ENCODE data around the gene RAD51AP2. TPM values are rescaled to one million over a fixed set of nuclear protein-coding genes. Genes with fewer than 3 reads are reported as not detected.

RAD51AP2 gene
- total RNA-seq, 1 donor from 2014 or later = 0.23 TPM

- Mint-ChIP-seq H3K4me3 (no peak overlapping the region), H3K27me3 (ENCODE audit: low read depth) (peaks cover 44% of the 10 kb centered on the region)
These were observed 15.3 kb upstream of the RAD51AP2 start for GRCh38 chr2:17533546-17533945.

GRCh38 chr2:17529771-17530170 lies 11.5 kb upstream of the RAD51AP2 start:
- Mint-ChIP-seq H3K36me3 (ENCODE audit: low read depth) (no peaks in the 10 kb centered on the region), H3K27me3 (ENCODE audit: low read depth) (peaks cover 16% of the 10 kb centered on the region), H3K4me3 (no peak overlapping the region), H3K27ac (ENCODE audit: unreplicated experiment) (no peak overlapping the region), H3K4me1 (no peaks in the 10 kb centered on the region), H3K9me3 (no peaks in the 10 kb centered on the region)
- no peak for DNase-seq (ENCODE audit: low read depth, low spot score)
- no peak for TF ChIP-seq CTCF (conservative IDR thresholded peaks at IDR 0.05)

More at GRCh38 chr2:17533546-17533945, 15.3 kb upstream of the RAD51AP2 start:
- Mint-ChIP-seq H3K36me3 (ENCODE audit: low read depth) (no peaks in the 10 kb centered on the region), H3K27ac (ENCODE audit: unreplicated experiment) (no peak overlapping the region), H3K9me3 (no peaks in the 10 kb centered on the region), H3K4me1 (no peaks in the 10 kb centered on the region)
- DNase-seq (ENCODE audit: low read depth, low spot score) = no peak
- TF ChIP-seq CTCF (conservative IDR thresholded peaks at IDR 0.05) = no peak

- peaks cover 16% of the 10 kb centered on the region for H3K4me1 Mint-ChIP-seq
- DNase-seq (ENCODE audit: low read depth, low spot score) = no peak
- TF ChIP-seq CTCF (conservative IDR thresholded peaks at IDR 0.05) = no peak
- H3K9me3 Mint-ChIP-seq = no peaks in the 10 kb centered on the region
- peaks cover 7% of the 10 kb centered on the region for H3K27me3 Mint-ChIP-seq (ENCODE audit: low read depth)
- H3K4me3 Mint-ChIP-seq = no peak overlapping the region
- no peaks in the 10 kb centered on the region for H3K36me3 Mint-ChIP-seq (ENCODE audit: low read depth)
- no peak overlapping the region for H3K27ac Mint-ChIP-seq (ENCODE audit: unreplicated experiment)
These were observed 4.1 kb upstream of the RAD51AP2 start for GRCh38 chr2:17522303-17522702.

- Mint-ChIP-seq H3K27ac (ENCODE audit: unreplicated experiment) (no peak overlapping the region), H3K27me3 (ENCODE audit: low read depth) (peaks cover 2% of the 10 kb centered on the region), H3K9me3 (no peaks in the 10 kb centered on the region), H3K4me1 (peaks cover 17% of the 10 kb centered on the region), H3K36me3 (ENCODE audit: low read depth) (no peaks in the 10 kb centered on the region), H3K4me3 (no peak overlapping the region)
- DNase-seq (ENCODE audit: low read depth, low spot score) = no peak
- no peak for TF ChIP-seq CTCF (conservative IDR thresholded peaks at IDR 0.05)
These were observed 3.4 kb upstream of the RAD51AP2 start for GRCh38 chr2:17521621-17522020.

GRCh38 chr2:17520761-17521160 lies 2.5 kb upstream of the RAD51AP2 start:
- Mint-ChIP-seq H3K4me3 (no peak overlapping the region), H3K27ac (ENCODE audit: unreplicated experiment) (no peak overlapping the region), H3K36me3 (ENCODE audit: low read depth) (no peaks in the 10 kb centered on the region), H3K9me3 (no peaks in the 10 kb centered on the region), H3K4me1 (peaks cover 17% of the 10 kb centered on the region), H3K27me3 (ENCODE audit: low read depth) (peaks cover 2% of the 10 kb centered on the region)
- no peak for DNase-seq (ENCODE audit: low read depth, low spot score)
- no peak for TF ChIP-seq CTCF (conservative IDR thresholded peaks at IDR 0.05)

- H3K9me3 Mint-ChIP-seq = no peaks in the 10 kb centered on the region
- H3K4me1 Mint-ChIP-seq = peaks cover 17% of the 10 kb centered on the region
- H3K36me3 Mint-ChIP-seq (ENCODE audit: low read depth) = no peaks in the 10 kb centered on the region
- peak overlapping the region; percentile 89 for H3K4me3 Mint-ChIP-seq
- DNase-seq (ENCODE audit: low read depth, low spot score) = no peak
- H3K27ac Mint-ChIP-seq (ENCODE audit: unreplicated experiment) = no peak overlapping the region
- TF ChIP-seq CTCF (conservative IDR thresholded peaks at IDR 0.05) = no peak
- peaks cover 2% of the 10 kb centered on the region for H3K27me3 Mint-ChIP-seq (ENCODE audit: low read depth)
These were observed 1.2 kb upstream of the RAD51AP2 start for GRCh38 chr2:17519486-17519885.
